Tongue (tissue), 2 donors: Measurements from ENCODE around the gene C12orf43. TPM values are rescaled to one million over a fixed set of nuclear protein-coding genes. Genes with fewer than 3 reads are reported as not detected.
A peak's percentile ranks its signal among the peaks of the same experiment; 100 is the strongest.

ENCODE experiments used
- DNase-seq: peaks from one replicate; pipeline ENCODE4 v3.0.0-alpha.2; 2015
- total RNA-seq: library from RNA; depleted of rRNA; stranded (reverse); fragments of >200 nt; gene quantifications from one replicate; pipeline ENCODE4 v1.2.3, GENCODE V29; 2014

The C12orf43 gene
- total RNA-seq, 1 donor from 2014 or later, result 8.9 TPM

DNA sequence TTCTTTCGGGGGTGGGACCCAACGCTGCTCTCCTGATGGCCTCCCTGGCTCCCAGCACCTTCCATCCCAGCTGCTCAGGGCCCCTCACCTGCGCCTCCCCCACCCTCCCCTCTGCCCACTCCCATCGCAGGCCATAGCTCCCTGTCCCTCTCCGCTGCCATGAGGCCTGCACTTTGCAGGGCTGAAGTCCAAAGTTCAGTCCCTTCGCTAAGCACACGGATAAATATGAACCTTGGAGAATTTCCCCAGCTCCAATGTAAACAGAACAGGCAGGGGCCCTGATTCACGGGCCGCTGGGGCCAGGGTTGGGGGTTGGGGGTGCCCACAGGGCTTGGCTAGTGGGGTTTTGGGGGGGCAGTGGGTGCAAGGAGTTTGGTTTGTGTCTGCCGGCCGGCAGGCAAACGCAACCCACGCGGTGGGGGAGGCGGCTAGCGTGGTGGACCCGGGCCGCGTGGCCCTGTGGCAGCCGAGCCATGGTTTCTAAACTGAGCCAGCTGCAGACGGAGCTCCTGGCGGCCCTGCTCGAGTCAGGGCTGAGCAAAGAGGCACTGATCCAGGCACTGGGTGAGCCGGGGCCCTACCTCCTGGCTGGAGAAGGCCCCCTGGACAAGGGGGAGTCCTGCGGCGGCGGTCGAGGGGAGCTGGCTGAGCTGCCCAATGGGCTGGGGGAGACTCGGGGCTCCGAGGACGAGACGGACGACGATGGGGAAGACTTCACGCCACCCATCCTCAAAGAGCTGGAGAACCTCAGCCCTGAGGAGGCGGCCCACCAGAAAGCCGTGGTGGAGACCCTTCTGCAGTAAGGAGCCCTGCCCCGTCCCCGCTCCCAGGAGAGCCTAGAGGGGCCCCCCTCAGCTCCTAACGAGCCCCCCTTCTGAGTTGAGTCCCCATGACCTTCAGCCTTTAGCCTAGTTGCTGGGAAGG lies 37.7 kb downstream of the C12orf43 start, which contains the start of gene HNF1A:
TSS of gene HNF1A (plus strand) at position 248 of the 924 bp plus-strand sequence. CDS start at position 474, 226 bp downstream.
- no peak for DNase-seq

DNA sequence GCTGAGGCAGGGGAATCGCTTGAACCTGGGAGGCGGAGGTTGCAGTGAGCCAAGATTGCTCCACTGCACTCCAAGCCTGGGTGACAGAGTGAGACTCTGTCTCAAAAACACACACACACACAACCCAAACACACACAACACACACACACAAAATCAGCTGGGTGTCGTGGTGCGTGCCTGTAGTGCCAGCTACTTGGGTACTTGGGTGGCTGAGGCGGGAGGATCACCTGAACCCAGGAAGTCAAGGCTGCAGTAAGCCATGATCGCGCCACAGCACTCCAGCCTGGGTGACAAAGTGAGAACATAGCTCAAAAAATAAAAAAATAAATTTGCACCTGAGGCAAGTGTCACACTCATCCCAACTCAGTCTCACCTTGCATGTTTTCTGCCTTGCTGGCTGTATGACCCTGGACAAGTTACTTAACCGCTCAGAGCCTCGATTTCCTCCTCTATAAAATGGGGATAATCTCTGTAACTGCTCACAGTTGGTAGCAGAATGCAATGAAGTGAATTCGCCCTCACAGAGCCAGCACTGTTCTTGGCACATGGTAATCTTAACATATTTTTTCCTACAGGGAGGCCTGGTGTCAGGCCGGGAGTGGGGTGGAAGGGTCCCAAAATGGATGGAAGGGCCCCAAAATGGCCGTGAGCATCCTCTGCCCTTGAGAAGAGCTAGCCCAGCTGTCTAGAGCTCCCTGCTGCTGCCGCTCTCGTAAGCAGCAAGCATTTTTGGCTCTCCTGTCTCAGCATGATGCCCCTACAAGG lies 38.6 kb downstream of the C12orf43 start:
- no peak for DNase-seq

DNA sequence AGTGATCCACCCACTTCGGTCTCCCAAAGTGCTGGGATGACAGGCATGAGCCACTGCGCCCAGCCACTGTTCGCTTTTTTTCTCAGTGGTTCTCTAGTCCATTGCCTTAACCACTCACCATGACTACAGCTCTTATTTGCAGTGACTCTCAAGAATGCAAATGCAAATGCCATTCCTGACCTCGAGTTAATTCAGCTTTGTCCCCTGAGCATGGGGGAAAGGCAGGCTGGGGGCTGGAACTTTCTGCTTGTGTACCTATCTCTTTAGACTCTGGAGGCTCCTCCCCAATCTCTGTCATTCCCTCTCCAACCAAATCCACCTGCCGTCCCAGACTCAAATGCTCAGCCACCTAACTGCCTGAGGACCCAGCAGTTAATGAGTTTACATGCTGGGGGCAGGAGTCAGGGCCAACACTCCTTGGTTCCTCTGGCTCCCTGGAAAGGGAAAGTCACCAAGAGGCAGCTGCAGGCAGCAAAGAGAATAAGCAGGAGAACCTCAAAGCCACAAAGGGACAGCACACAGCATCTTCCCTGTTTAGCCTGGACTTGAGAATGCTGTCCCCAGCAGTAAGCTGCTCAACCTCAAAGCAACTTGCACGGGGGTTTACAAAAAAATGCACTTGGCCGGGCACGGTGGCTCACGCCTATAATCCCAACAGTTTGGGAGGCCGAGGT lies 43.3 kb downstream of the C12orf43 start:
- no peak for DNase-seq

DNA sequence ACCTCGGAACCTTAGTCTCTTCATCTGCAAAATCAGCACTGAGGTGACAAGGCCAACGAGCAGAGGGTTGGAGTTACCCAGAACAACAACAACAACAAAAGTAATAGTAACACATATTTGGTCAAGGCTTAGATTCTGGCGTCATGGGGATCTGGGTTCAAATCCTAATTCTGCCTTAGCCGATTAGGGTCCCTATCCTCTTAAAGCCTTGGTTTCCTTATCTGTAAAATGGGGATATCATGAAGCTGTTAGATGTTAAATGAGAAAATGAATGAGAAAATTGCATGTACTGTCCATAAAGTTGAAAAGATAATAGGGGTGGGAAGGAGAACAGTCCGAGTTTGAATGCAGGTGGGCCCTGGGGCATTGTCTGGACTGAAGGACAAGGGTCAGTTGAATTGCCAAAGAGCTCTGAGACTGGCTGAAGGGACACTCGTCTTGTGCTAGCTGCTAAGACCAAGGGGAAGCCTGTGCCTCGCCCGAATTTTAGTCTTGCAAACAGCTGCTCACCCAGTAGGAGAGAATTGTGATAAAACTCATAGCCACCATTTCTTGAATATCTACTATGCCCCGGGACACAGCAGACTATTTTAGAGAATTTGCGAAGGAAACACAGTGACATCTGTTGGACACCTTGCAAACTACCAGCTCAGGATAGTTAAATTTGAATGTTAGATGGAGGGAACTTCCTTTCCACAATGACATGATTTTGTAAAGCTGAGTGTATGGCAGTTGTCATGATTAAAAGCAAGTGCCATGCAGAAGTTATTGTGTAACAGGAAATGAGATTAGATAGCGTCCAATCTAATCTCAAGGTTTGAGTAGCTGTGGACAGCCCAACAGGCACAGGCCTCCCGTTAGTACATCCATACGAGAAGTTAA lies 44.7 kb downstream of the C12orf43 start:
- DNase-seq, result peak; percentile 82

DNA sequence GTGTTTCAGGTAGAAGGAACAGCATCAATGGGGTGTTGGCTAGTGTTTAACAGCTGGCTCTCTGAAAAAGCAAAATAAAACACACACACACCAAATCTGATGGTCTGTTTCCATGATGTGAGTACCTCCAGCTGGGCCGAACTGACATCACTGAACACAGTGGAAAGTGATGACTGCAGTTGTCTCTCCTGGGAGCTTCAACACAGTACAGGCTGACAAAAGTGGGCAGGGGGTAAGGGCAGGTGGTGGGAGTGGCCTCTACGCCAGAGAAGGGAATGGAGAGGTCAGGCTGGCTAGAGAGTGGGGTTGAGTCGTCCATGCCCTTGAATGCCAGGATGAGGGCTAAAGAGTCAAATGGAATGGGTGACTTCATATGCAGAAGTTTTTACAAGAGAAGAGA lies 46.0 kb downstream of the C12orf43 start:
- no peak for DNase-seq

DNA sequence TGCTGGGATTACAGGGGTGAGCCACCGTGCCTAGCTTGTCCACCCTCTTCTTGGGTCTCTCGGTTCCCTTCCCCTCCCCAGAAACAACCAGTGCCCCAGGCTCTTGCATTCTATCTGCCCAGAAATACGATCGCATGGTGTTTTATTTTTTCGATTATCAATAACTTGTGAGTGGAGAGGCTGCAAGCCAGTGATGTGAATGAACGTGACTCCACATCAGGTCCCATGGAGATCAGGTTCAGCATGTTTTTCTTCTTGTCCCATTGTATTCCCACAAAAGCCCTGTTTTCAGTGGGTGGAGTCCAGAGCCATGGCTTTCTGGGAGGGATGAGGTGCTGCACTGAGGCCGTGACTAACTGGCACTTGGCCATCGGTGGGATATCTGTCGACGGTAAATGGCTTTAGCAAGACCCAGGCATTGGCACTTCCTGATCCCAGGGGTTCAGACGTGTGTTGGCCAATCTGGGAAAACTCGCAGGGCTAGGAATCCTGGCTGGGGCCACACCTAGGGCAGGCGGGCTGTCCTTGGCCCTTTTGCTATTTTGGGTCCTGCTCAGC lies 50.7 kb downstream of the C12orf43 start:
- no peak for DNase-seq

DNA sequence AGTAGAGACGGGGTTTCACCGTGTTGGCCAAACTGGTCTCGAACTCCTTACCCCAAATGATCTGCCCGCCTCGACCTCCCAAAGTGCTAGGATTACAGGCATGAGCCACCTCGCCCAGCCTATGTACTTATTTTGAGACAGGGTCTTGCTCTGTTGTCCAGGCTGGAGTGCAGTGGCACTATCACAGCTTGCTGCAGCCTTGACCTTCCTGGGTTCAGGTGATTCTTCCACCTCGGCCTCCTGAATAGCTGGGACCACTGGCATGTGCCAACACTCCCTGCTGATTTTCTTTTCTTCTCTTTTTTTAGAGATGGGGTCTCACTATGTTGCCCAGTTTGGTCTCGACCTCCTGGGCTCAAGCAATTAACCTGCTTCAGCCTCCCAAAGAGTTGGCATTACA lies 52.0 kb downstream of the C12orf43 start:
- no peak for DNase-seq

DNA sequence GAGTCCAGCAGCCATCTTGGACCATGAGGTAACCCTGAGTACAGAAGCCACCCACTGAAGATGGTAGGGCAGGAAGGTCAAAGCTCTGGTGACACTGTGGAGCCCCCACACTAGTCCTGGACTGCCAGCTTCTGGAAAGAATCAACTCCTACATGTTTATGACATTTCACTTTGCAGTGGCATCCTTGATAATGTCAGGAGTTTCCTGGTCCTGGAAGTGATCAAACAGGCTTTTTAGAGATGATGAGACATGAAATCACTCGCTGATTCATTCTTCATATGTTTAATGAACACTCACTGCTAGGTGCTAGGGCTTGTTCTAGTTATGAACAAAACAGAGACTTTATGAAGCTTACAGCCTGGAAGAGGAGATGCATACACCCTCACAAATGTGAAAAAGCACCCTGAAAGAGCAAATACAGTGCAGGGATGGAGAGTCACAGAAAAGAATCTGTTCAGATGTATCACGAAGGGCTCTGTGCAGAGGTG lies 53.7 kb downstream of the C12orf43 start:
- DNase-seq, result no peak

DNA sequence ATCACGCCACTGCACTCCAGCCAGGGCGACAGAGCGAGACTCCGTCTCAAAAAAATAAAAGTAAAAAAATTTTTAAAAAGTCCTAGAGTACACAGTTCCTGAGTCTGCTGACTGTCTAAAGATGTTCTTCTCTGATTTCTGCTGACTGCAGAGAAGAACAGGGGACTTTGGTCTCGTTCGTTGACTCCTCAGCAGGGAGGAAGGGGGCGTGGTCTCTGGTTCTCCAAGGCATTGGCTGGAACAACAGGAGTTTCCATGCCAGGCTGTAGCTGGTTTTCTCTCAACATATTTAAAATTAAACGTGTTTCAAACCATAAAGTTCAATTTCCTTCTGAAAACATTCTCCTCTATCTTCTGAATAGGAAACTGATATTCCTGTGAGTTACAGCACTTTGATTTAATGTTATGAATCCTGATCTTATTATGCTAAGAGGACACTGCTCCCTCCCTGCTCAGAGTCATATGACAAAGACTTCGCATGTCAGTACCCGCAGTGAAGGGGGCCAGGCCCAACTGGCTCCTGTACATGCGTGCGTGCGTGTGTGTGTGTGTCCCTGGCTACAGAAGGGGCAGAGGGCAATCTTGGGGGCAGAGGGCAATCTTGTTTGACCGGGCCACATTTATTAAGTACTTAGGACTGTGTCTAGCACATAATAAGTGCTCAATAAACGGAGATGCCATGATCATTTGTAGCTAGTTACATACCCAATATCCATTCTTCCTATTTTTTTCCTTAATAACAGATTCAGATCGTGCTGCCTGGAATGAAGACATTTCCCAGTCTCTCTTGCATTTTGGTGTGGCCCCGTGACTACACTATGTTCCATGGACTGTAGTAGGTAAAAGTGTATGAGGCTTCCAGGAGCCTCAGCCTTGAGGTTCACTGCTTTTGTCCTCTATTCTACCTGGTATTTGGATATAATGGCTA lies 54.4 kb downstream of the C12orf43 start:
- peak; percentile 27 for DNase-seq

DNA sequence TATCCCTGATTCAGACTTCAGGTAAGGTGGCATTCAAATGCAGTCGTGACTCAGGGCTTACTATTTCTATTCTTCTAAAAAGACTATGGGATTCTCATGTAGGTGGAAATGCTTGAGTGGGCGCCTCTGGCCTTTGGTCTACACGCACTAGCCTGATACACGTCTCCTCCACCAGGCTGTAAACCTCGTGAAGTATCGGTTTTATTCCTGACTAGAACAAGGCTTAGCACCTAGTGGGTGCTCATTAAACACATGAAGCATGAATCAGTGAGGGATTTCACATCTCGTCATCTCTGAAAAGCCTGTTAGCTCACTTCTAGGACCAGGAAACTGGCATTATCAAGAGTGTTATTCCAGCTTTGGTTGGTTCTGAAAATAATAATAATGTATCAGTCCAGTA lies 55.6 kb downstream of the C12orf43 start:
- DNase-seq, result no peak

DNA sequence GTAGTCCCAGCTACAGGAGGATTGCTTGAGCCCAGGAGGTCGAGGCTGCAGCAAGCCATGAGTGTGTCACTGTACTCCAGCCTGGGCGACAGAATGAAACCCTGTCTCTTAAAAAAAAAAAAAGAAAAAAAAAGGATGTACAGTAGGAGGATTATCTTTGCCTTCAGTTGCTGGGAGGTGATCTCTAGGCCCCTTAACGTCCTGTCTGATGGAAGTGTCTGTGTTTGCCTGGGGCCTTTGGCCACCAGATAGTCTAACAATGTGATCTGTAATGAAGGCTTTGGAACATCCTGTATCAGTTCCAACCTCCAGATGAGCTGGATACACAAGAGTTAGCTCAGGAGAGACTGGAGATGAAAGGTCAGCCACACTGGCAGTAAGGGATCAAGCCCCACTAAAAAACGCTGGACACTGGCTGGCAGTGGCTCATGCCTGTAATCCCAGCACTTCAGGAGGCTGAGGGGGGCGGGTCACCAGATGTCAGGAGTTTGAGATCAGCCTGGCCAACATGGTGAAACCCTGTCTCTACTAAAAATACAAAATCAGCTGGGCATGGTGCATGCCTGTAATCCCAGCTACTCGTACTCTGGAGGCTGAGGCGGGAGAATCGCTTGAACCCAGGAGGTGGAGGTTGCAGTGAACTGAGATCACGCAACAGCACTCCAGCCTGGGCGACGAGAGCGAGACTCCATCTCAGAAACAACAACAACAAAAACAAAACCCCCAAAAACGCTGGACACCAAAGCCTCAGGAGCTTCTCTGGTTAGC lies 57.0 kb downstream of the C12orf43 start:
- no peak for DNase-seq

DNA sequence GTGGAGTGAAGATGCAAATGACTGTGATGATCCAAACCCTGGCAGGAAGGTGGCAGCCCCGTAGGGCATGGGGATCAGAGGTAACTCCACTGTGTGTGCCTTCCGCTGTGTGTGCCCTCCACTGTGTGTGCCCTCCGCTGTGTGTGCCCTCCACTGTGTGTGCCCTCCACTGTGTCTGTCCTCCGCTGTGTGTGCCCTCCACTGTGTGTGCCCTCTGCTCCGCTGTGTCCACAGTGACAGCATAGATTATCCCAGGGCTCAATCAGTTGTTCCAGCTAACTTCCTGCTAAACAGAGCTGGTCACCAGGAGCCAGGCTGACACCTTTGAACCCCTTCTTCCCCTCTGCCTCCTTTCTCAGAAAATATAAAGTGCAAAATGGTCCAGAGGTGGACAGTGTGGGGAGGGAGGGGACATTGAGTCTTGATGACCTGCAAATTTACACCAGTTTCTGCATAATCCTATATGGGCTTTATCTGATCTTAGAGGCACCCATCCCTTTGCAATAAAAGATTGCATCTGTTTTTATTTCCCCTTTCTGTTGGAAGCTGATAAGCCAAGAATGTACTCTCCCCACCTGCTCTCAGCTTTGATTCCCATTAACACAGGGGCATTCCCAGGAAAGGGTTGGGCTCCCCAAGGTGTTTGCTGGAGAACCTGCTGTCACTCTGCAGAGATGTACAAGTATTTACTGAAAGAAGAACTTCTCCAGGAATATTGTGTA lies 59.5 kb downstream of the C12orf43 start:
- DNase-seq, result no peak

DNA sequence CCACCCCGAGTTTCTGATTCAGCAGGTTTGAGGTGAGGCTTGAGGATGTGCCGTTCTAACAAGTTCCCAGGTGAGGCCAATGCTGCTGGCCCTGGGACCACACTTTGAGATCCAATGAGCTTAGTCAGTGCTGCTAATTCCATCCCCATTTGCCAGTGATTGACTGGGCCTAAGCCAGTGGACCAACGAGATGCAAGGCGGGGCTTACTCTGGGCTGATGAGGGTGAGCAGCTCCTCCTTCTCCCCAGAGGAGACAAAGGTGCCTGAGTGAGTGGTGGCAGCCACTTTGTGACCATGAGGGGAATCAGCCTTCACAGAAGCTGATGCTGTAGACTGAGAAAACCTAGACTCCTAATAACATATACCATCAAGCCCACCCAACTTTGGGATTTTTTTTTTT lies 61.1 kb downstream of the C12orf43 start:
- no peak for DNase-seq

DNA sequence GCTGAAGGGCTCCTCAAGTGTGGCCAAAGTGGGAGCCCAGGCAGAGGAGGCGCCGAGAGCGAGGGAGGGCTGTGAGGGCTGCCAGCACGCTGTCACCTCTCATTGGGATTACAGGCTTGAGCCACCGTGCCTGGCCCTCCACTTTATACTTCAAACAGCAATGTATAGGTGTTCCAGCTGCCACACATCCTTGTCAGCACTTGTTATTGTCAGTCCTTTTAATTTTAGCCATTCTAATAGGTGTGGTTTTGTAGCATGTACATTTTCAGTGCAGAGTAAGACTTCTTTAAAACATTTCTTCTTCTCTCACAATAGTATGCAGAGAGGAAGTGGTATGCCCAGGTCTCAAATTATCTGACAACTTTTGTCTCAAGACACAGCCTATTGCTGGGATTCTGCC lies 65.5 kb downstream of the C12orf43 start:
- DNase-seq, result no peak
